Neural progenitor cell (in vitro differentiated cells): ENCODE measurements around the gene STON2.

Source experiments
- EZH2 ChIP-seq: fragments of 200-600 bp; sonication (generic); IDR thresholded peaks from 2 replicates; pipeline ENCODE4 v1.6.1; 2017; ENCODE audit warnings: antibody characterized with exemption, mild to moderate bottlenecking, moderate library complexity
- EZH2phosphoT487 ChIP-seq: fragments of 200-600 bp; sonication (generic); IDR thresholded peaks from 2 replicates; pipeline ENCODE4 v1.6.1; 2017; ENCODE audit warnings: antibody characterized with exemption
- TF ChIP-seq, protein P1 (sequence below): fragments of 200-600 bp; sonication (generic); IDR thresholded peaks from 2 replicates; pipeline ENCODE4 v1.5.1; 2017; ENCODE audit warnings: antibody characterized with exemption, mild to moderate bottlenecking

GRCh38 chr14:81221579-81222102 lies 178.5 kb downstream of the STON2 start:
- TF ChIP-seq, protein P1, sequence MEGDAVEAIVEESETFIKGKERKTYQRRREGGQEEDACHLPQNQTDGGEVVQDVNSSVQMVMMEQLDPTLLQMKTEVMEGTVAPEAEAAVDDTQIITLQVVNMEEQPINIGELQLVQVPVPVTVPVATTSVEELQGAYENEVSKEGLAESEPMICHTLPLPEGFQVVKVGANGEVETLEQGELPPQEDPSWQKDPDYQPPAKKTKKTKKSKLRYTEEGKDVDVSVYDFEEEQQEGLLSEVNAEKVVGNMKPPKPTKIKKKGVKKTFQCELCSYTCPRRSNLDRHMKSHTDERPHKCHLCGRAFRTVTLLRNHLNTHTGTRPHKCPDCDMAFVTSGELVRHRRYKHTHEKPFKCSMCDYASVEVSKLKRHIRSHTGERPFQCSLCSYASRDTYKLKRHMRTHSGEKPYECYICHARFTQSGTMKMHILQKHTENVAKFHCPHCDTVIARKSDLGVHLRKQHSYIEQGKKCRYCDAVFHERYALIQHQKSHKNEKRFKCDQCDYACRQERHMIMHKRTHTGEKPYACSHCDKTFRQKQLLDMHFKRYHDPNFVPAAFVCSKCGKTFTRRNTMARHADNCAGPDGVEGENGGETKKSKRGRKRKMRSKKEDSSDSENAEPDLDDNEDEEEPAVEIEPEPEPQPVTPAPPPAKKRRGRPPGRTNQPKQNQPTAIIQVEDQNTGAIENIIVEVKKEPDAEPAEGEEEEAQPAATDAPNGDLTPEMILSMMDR, result no peak
- TF ChIP-seq EZH2phosphoT487 (no peak), EZH2 (no peak)
